Fibroblast of pulmonary artery (primary cell): ENCODE measurements around the gene RAF1.

Experiments
- DNase-seq: peaks from one replicate; pipeline ENCODE4 v3.0.0-alpha.2; 2010; ENCODE audit warnings: low read depth
- H3K4me3 ChIP-seq: replicated peaks from 2 replicates; pipeline ENCODE4 v1.5.1; 2011; ENCODE audit warnings: low read depth, mild to moderate bottlenecking, control low read depth, low read length, moderate library complexity
- CTCF ChIP-seq: IDR thresholded peaks from 2 replicates; pipeline ENCODE4 v1.5.1; 2011; ENCODE audit warnings: mild to moderate bottlenecking, control low read depth, low read length, inconsistent platforms; ENCODE audit errors: missing control alignments

Gene RAF1

GRCh38 chr3:12689997-12690711 lies 26.2 kb upstream of the RAF1 start:
- DNase-seq: no peak

GRCh38 chr3:12687948-12688347 lies 24.0 kb upstream of the RAF1 start:
- no peak for TF ChIP-seq CTCF
- no peak overlapping the region for H3K4me3 ChIP-seq
- DNase-seq: no peak

More at GRCh38 chr3:12689997-12690711, 26.2 kb upstream of the RAF1 start:
- H3K4me3 ChIP-seq: no peak overlapping the region
- TF ChIP-seq CTCF: no peak

GRCh38 chr3:12686096-12686495 lies 22.2 kb upstream of the RAF1 start:
- TF ChIP-seq CTCF: no peak
- no peak for DNase-seq
- H3K4me3 ChIP-seq: no peak overlapping the region

GRCh38 chr3:12681943-12682390 lies 18.1 kb upstream of the RAF1 start:
- no peak for TF ChIP-seq CTCF
- peak; percentile 84 for DNase-seq
- H3K4me3 ChIP-seq: no peak overlapping the region

GRCh38 chr3:12681089-12681942 lies 17.4 kb upstream of the RAF1 start:
- DNase-seq: no peak
- TF ChIP-seq CTCF: no peak
- H3K4me3 ChIP-seq: no peak overlapping the region

GRCh38 chr3:12679468-12679867 lies 15.6 kb upstream of the RAF1 start:
- peak; percentile 42 for DNase-seq
- TF ChIP-seq CTCF: no peak

More at GRCh38 chr3:12679468-12679867, 15.6 kb upstream of the RAF1 start:
- no peak overlapping the region for H3K4me3 ChIP-seq
